ENCODE data around the gene ZNF160.
"Not testable (repeated sequence)": the region's sequence is repeated elsewhere in the genome, so short reads cannot be mapped to it uniquely, and the experiment has no call there.

The ZNF160 gene

GRCh38 chr19:53103234-53104203 lies at the start of gene ZNF160:
Gene ZNF160 (minus strand): TSS chr19:53103422. CDS start chr19:53086276, 17,146 bp downstream.
- peak; percentile 99 for DNase-seq (ENCODE audit: low read depth in 2 of 2, low spot score in 1 of 2)

GRCh38 chr19:53147645-53148044 lies 44.4 kb upstream of the ZNF160 start:
- no peak for DNase-seq (ENCODE audit: low read depth in 2 of 2, low spot score in 1 of 2)

GRCh38 chr19:53140351-53140750 lies 37.1 kb upstream of the ZNF160 start:
- no peak for DNase-seq (ENCODE audit: low read depth in 2 of 2, low spot score in 1 of 2)

- DNase-seq (ENCODE audit: low read depth in 2 of 2, low spot score in 1 of 2) = no peak
These were observed 33.2 kb upstream of the ZNF160 start for GRCh38 chr19:53136432-53136831.

- DNase-seq (ENCODE audit: low read depth in 2 of 2, low spot score in 1 of 2) = peak in 1 of 2 donors; percentile 11
These were observed 29.1 kb upstream of the ZNF160 start, which contains the start of gene ZNF415 for GRCh38 chr19:53132141-53132991. Gene ZNF415 (minus strand): TSS chr19:53132910. CDS start chr19:53122676, 10,234 bp downstream.

GRCh38 chr19:53131727-53132126 lies 28.5 kb upstream of the ZNF160 start:
- no peak for DNase-seq (ENCODE audit: low read depth in 2 of 2, low spot score in 1 of 2)

GRCh38 chr19:53131085-53131590 lies 27.9 kb upstream of the ZNF160 start:
- DNase-seq (ENCODE audit: low read depth in 2 of 2, low spot score in 1 of 2) = no peak

- no peak for DNase-seq (ENCODE audit: low read depth in 2 of 2, low spot score in 1 of 2)
These were observed 27.3 kb upstream of the ZNF160 start for GRCh38 chr19:53130506-53130905.

GRCh38 chr19:53126733-53127526 lies 23.7 kb upstream of the ZNF160 start:
- DNase-seq (ENCODE audit: low read depth in 2 of 2, low spot score in 1 of 2) = not testable (repeated sequence)

- DNase-seq (ENCODE audit: low read depth in 2 of 2, low spot score in 1 of 2) = no peak
These were observed 20.2 kb upstream of the ZNF160 start for GRCh38 chr19:53123400-53123799.

GRCh38 chr19:53112286-53112685 lies 9.1 kb upstream of the ZNF160 start:
- DNase-seq (ENCODE audit: low read depth in 2 of 2, low spot score in 1 of 2) = no peak

- no peak for DNase-seq (ENCODE audit: low read depth in 2 of 2, low spot score in 1 of 2)
These were observed 6.3 kb upstream of the ZNF160 start for GRCh38 chr19:53109527-53109926.

GRCh38 chr19:53102756-53103233 lies 427 bp downstream of the ZNF160 start:
- peak in 1 of 2 donors; percentile 2 for DNase-seq (ENCODE audit: low read depth in 2 of 2, low spot score in 1 of 2)

- no peak for DNase-seq (ENCODE audit: low read depth in 2 of 2, low spot score in 1 of 2)
These were observed 941 bp downstream of the ZNF160 start for GRCh38 chr19:53102206-53102755.

GRCh38 chr19:53101518-53101917 lies 1.7 kb downstream of the ZNF160 start:
- no peak for DNase-seq (ENCODE audit: low read depth in 2 of 2, low spot score in 1 of 2)

- not testable (repeated sequence) for DNase-seq (ENCODE audit: low read depth in 2 of 2, low spot score in 1 of 2)
These were observed 4.7 kb downstream of the ZNF160 start for GRCh38 chr19:53098570-53098969.

- DNase-seq (ENCODE audit: low read depth in 2 of 2, low spot score in 1 of 2) = not testable (repeated sequence)
These were observed 6.1 kb downstream of the ZNF160 start for GRCh38 chr19:53096982-53097690.

- not testable (repeated sequence) for DNase-seq (ENCODE audit: low read depth in 2 of 2, low spot score in 1 of 2)
These were observed 6.6 kb downstream of the ZNF160 start for GRCh38 chr19:53096579-53096978.

Data from stimulated activated CD8-positive, alpha-beta memory T cell treated with anti-CD3 and anti-CD28 coated beads, Interleukin-4, amount 100 ng/mL, for 1 hour (primary cell).